Trophoblast cell (in vitro differentiated cells and primary cell): Measurements from ENCODE around the gene SLC16A4.

Source experiments
- DNase-seq, 2 donors: peaks; one replicate each; pipeline ENCODE4 v3.0.0-alpha.2; 2016
- H2AFZ ChIP-seq: 2 replicates; pipeline ENCODE4 v1.6.1; 2013; ENCODE audit warnings: low read length, moderate library complexity, mild to moderate bottlenecking; ENCODE audit not compliant: insufficient read depth, poor library complexity
- H2AK5ac ChIP-seq: 2 replicates; pipeline ENCODE4 v1.6.1; 2013; ENCODE audit warnings: mild to moderate bottlenecking, low read length
- H2BK120ac ChIP-seq: 2 replicates; pipeline ENCODE4 v1.6.1; 2013; ENCODE audit warnings: low read length, mild to moderate bottlenecking, moderate library complexity; ENCODE audit not compliant: insufficient read depth, poor library complexity
- H2BK12ac ChIP-seq: 2 replicates; pipeline ENCODE4 v1.6.1; 2013; ENCODE audit warnings: mild to moderate bottlenecking, low read length, moderate library complexity
- H2BK5ac ChIP-seq: 2 replicates; pipeline ENCODE4 v1.6.1; 2013; ENCODE audit warnings: low read length, low read depth, moderate library complexity, mild to moderate bottlenecking; ENCODE audit not compliant: poor library complexity
- H3K14ac ChIP-seq: 2 replicates; pipeline ENCODE4 v1.6.1; 2013; ENCODE audit warnings: mild to moderate bottlenecking, low read length
- H3K18ac ChIP-seq: 2 replicates; pipeline ENCODE4 v1.6.1; 2013; ENCODE audit warnings: mild to moderate bottlenecking, low read length
- H3K23ac ChIP-seq: 2 replicates; pipeline ENCODE4 v1.6.1; 2013; ENCODE audit warnings: low read length
- H3K27ac ChIP-seq: 2 replicates; pipeline ENCODE4 v1.5.1; 2013; ENCODE audit warnings: low read depth, mild to moderate bottlenecking, inconsistent platforms, low read length, moderate library complexity
- H3K27me3 ChIP-seq: 2 replicates; pipeline ENCODE4 v1.6.1; 2013; ENCODE audit warnings: inconsistent platforms, mild to moderate bottlenecking, low read length, moderate library complexity; ENCODE audit not compliant: insufficient read depth
- H3K36me3 ChIP-seq, 2 experiments: 1 replicate in 1 of 2; 2 replicates in 1 of 2; pipeline ENCODE4 v1.6.1; 2013; ENCODE audit warnings: low read length in 2 of 2, mild to moderate bottlenecking in 2 of 2, moderate library complexity in 1 of 2; ENCODE audit not compliant: insufficient read depth in 2 of 2, control insufficient read depth in 1 of 2
- H3K4ac ChIP-seq: 2 replicates; pipeline ENCODE4 v1.6.1; 2013; ENCODE audit warnings: low read depth, mild to moderate bottlenecking, low read length, moderate library complexity
- H3K4me1 ChIP-seq, 2 experiments: 1 replicate in 1 of 2; 2 replicates in 1 of 2; pipeline ENCODE4 v1.6.1; 2013; ENCODE audit warnings: low read length in 2 of 2, mild to moderate bottlenecking in 2 of 2, moderate library complexity in 1 of 2; ENCODE audit not compliant: insufficient read depth in 2 of 2, control insufficient read depth in 1 of 2
- H3K4me2 ChIP-seq: 2 replicates; pipeline ENCODE4 v1.6.1; 2013; ENCODE audit warnings: inconsistent platforms, mild to moderate bottlenecking, low read length, moderate library complexity
- H3K4me3 ChIP-seq: 2 replicates; pipeline ENCODE4 v1.5.1; 2013; ENCODE audit warnings: mild to moderate bottlenecking, low read depth, low read length, inconsistent platforms
- H3K79me1 ChIP-seq: one replicate; pipeline ENCODE4 v1.6.1; 2013; ENCODE audit warnings: low read length
- H3K79me2 ChIP-seq: 2 replicates; pipeline ENCODE4 v1.6.1; 2013; ENCODE audit warnings: low read length, mild to moderate bottlenecking; ENCODE audit not compliant: control insufficient read depth, insufficient read depth, poor library complexity
- H3K9ac ChIP-seq: 2 replicates; pipeline ENCODE4 v1.6.1; 2013; ENCODE audit warnings: mild to moderate bottlenecking, low read length
- H3K9me3 ChIP-seq: 2 replicates; pipeline ENCODE4 v1.6.1; 2013; ENCODE audit warnings: low read depth, mild to moderate bottlenecking, control low read depth, inconsistent platforms, low read length; ENCODE audit not compliant: insufficient read depth
- H4K12ac ChIP-seq: 2 replicates; pipeline ENCODE4 v1.6.1; 2013; ENCODE audit warnings: low read depth, mild to moderate bottlenecking, low read length, moderate library complexity
- H4K8ac ChIP-seq: 2 replicates; pipeline ENCODE4 v1.6.1; 2013; ENCODE audit warnings: low read depth, mild to moderate bottlenecking, low read length, moderate library complexity
- H4K91ac ChIP-seq: one replicate; pipeline ENCODE4 v1.6.1; 2013; ENCODE audit warnings: low read depth, mild to moderate bottlenecking, low read length, moderate library complexity
- WGBS: extraction: QIAGEN DNeasy Blood & Tissue Kit; methylation state at CpG from one replicate; pipeline ENCODE4 v1.1.7; 2013; ENCODE audit warnings: missing lambda C conversion rate; ENCODE audit not compliant: insufficient read length, insufficient coverage; ENCODE audit errors: extremely low coverage; 5-methylcytosine and 5-hydroxymethylcytosine counted together

The SLC16A4 gene

DNA sequence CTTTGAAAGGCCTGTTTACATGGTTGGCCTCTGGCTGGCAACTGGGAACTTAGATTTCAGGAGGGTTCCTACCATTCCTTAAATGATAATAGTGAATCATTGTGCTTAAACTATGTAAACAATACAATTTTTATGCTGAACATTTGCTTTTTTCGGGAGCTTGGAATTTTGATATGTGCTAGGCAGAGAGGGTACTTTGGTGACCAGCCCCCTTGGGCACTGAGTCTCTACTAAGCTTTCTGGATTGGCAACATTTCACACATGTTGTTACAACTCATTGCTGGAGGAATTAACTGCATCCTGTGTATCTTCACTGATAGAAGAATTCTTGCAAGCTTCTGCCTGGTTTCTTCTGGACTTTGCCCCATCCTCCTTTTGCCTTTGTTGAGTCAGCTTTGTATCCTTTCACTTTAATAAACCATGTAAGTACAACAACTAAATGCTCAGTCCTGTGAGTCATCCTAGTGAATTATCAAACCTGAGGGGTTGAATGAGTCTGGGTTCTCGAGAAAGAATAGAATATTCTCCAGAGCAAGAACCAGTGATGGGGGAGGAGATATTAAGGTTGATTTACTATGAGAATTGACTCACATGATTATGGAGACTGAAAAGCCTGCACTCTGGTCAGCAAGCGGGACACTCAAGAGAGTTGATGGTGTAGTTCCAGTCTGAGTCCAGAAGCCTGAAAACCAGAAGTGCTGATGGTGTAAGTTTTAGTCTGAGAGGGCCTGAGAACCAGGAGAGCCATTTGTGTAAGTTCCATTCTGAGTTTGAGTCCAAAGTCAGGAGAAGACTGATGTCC, 3.1 kb upstream of the SLC16A4 start:
- Histone ChIP-seq H2AK5ac (no peak overlapping the region), H3K4me2 (no peak overlapping the region), H3K4me1 (peaks cover 4 to 7% of the 10 kb centered on the region in 2 experiments), H2AFZ (no peak overlapping the region), H3K14ac (no peak overlapping the region), H3K9me3 (peaks cover 4% of the 10 kb centered on the region), H4K12ac (no peak overlapping the region), H3K23ac (no peak overlapping the region), H3K36me3 (peaks cover 0 to 10% of the 10 kb centered on the region in 2 experiments), H3K9ac (no peak overlapping the region), H3K27me3 (no peaks in the 10 kb centered on the region), H3K27ac (no peak overlapping the region), H4K91ac (no peak overlapping the region), H3K4ac (no peak overlapping the region), H3K79me2 (no peaks in the 10 kb centered on the region), H3K4me3 (no peak overlapping the region), H3K79me1 (no peaks in the 10 kb centered on the region), H2BK12ac (no peak overlapping the region), H2BK5ac (no peak overlapping the region), H2BK120ac (no peak overlapping the region), H4K8ac (no peak overlapping the region), H3K18ac (no peak overlapping the region)
- WGBS = no CpG with 5 or more reads among the region's 3 CpGs
- peak; percentile 93 to 98 for DNase-seq

- no peaks in the 10 kb centered on the region for H3K79me1 ChIP-seq
- peak; percentile 28 to 80 for DNase-seq
- no peak overlapping the region for H3K4ac ChIP-seq
- no peak overlapping the region for H3K9ac ChIP-seq
- H2AK5ac ChIP-seq = no peak overlapping the region
- H3K14ac ChIP-seq = no peak overlapping the region
- H2BK12ac ChIP-seq = no peak overlapping the region
- H3K18ac ChIP-seq = no peak overlapping the region
- H4K12ac ChIP-seq = no peak overlapping the region
- no peak overlapping the region for H2BK5ac ChIP-seq
- H3K4me3 ChIP-seq = no peak overlapping the region
- H3K4me1 ChIP-seq = peaks cover 4 to 7% of the 10 kb centered on the region in 2 experiments
- H4K8ac ChIP-seq = no peak overlapping the region
- peaks cover 0 to 10% of the 10 kb centered on the region in 2 experiments for H3K36me3 ChIP-seq
- no peak overlapping the region for H2AFZ ChIP-seq
- H4K91ac ChIP-seq = no peak overlapping the region
- peaks cover 4% of the 10 kb centered on the region for H3K9me3 ChIP-seq
- WGBS = no CpG with 5 or more reads among the region's 2 CpGs
- no peak overlapping the region for H3K23ac ChIP-seq
- H3K27me3 ChIP-seq = no peaks in the 10 kb centered on the region
- no peak overlapping the region for H3K27ac ChIP-seq
- no peak overlapping the region for H2BK120ac ChIP-seq
- H3K79me2 ChIP-seq = no peaks in the 10 kb centered on the region
- no peak overlapping the region for H3K4me2 ChIP-seq
These were observed 2.5 kb upstream of the SLC16A4 start for GRCh38 chr1:110393286-110393685.

GRCh38 chr1:110390096-110390495, 730 bp downstream of the SLC16A4 start:
- Histone ChIP-seq H3K4me3 (no peak overlapping the region), H3K18ac (no peak overlapping the region), H2AFZ (no peak overlapping the region), H3K27ac (no peak overlapping the region), H2BK12ac (no peak overlapping the region), H3K23ac (no peak overlapping the region), H4K8ac (no peak overlapping the region), H4K91ac (no peak overlapping the region), H2AK5ac (no peak overlapping the region), H3K79me2 (no peaks in the 10 kb centered on the region), H3K36me3 (peaks cover 1 to 3% of the 10 kb centered on the region in 2 experiments), H3K9me3 (no peaks in the 10 kb centered on the region), H4K12ac (no peak overlapping the region), H3K4me2 (no peak overlapping the region), H3K27me3 (no peaks in the 10 kb centered on the region), H3K14ac (no peak overlapping the region), H3K9ac (no peak overlapping the region), H2BK5ac (no peak overlapping the region), H2BK120ac (no peak overlapping the region), H3K4ac (no peak overlapping the region), H3K79me1 (no peaks in the 10 kb centered on the region), H3K4me1 (peaks cover 4 to 7% of the 10 kb centered on the region in 2 experiments)
- WGBS = no CpG with 5 or more reads among the region's 6 CpGs
- peak; percentile 90 to 92 for DNase-seq

GRCh38 chr1:110387048-110387754, 3.6 kb downstream of the SLC16A4 start:
- WGBS = no CpG with 5 or more reads among the region's 1 CpG
- H3K4ac ChIP-seq = no peak overlapping the region
- H4K12ac ChIP-seq = no peak overlapping the region
- H3K4me1 ChIP-seq = peaks cover 0 to 4% of the 10 kb centered on the region in 2 experiments
- no peak for DNase-seq
- H3K4me3 ChIP-seq = no peak overlapping the region
- no peaks in the 10 kb centered on the region for H3K9me3 ChIP-seq
- H3K27ac ChIP-seq = no peak overlapping the region
- no peak overlapping the region for H2BK120ac ChIP-seq
- no peaks in the 10 kb centered on the region for H3K79me1 ChIP-seq
- H3K27me3 ChIP-seq = no peaks in the 10 kb centered on the region
- H3K23ac ChIP-seq = no peak overlapping the region
- H2AK5ac ChIP-seq = no peak overlapping the region
- H2AFZ ChIP-seq = no peak overlapping the region
- peaks cover 0 to 1% of the 10 kb centered on the region in 2 experiments for H3K36me3 ChIP-seq
- no peak overlapping the region for H3K18ac ChIP-seq
- H3K14ac ChIP-seq = no peak overlapping the region
- H2BK12ac ChIP-seq = no peak overlapping the region
- no peak overlapping the region for H2BK5ac ChIP-seq
- H3K79me2 ChIP-seq = no peaks in the 10 kb centered on the region
- no peak overlapping the region for H4K8ac ChIP-seq
- H3K9ac ChIP-seq = no peak overlapping the region
- H3K4me2 ChIP-seq = no peak overlapping the region
- H4K91ac ChIP-seq = no peak overlapping the region
